GM21367 (cell line): ENCODE data around the gene KLRC1.
"Not testable (repeated sequence)": the region's sequence is repeated elsewhere in the genome, so short reads cannot be mapped to it uniquely, and the experiment has no call there.

ENCODE experiments used
- ATAC-seq: cut with Tn5 transposase; IDR thresholded peaks from one replicate; pipeline ENCODE4 v1.9.1; 2021; ENCODE audit not compliant: unreplicated experiment

KLRC1 gene

GRCh38 chr12:10422159-10422558 is 31.0 kb downstream of the KLRC1 start:
- not testable (repeated sequence) for ATAC-seq

GRCh38 chr12:10420334-10420733 is 32.8 kb downstream of the KLRC1 start, which contains the start of gene KLRC3:
Gene KLRC3 (minus strand): TSS chr12:10420595. CDS start chr12:10420550, 45 bp downstream.
- not testable (repeated sequence) for ATAC-seq

- ATAC-seq, result no peak
Measured at GRCh38 chr12:10409392-10409791, 43.8 kb downstream of the KLRC1 start, which contains the start of gene KLRC4. Gene KLRC4 (minus strand): TSS chr12:10409757. CDS start chr12:10409575, 182 bp downstream.

- ATAC-seq, result no peak
Measured at GRCh38 chr12:10408842-10409241, 44.3 kb downstream of the KLRC1 start.

- ATAC-seq, result no peak
Measured at GRCh38 chr12:10406725-10407124, 46.5 kb downstream of the KLRC1 start.

- ATAC-seq, result no peak
Measured at GRCh38 chr12:10405294-10405693, 47.9 kb downstream of the KLRC1 start.

GRCh38 chr12:10404798-10405197 is 48.4 kb downstream of the KLRC1 start:
- ATAC-seq, result no peak

- no peak for ATAC-seq
Measured at GRCh38 chr12:10400829-10401228, 52.3 kb downstream of the KLRC1 start.

- ATAC-seq, result no peak
Measured at GRCh38 chr12:10398168-10398567, 55.0 kb downstream of the KLRC1 start.

- no peak for ATAC-seq
Measured at GRCh38 chr12:10397296-10397695, 55.9 kb downstream of the KLRC1 start.

GRCh38 chr12:10396176-10396575 is 57.0 kb downstream of the KLRC1 start:
- ATAC-seq, result not testable (repeated sequence)
